Cardiac muscle cell (in vitro differentiated cells and primary cell): ENCODE data around the gene NATD1. TPM values are rescaled to one million over a fixed set of nuclear protein-coding genes. Genes with fewer than 3 reads are reported as not detected.

Experiments
- DNase-seq, 2 donors: peaks; one replicate each; pipeline versions ENCODE4 v3.0.0 to v3.0.0-alpha.2; 2010 to 2017; ENCODE audit warnings: low read depth in 1 of 2, low spot score in 1 of 2
- H3K27ac ChIP-seq: fragments of 200-600 bp; sonication (generic); 2 replicates; pipeline ENCODE4 v1.5.1; 2016
- H3K27me3 ChIP-seq: fragments of 200-600 bp; sonication (generic); 2 replicates; pipeline ENCODE4 v1.6.0; 2016; ENCODE audit warnings: control low read depth
- H3K36me3 ChIP-seq: fragments of 200-600 bp; sonication (generic); 2 replicates; pipeline ENCODE4 v1.5.1; 2016; ENCODE audit warnings: control low read depth
- H3K4me1 ChIP-seq: fragments of 200-600 bp; sonication (generic); 2 replicates; pipeline ENCODE4 v1.8.1; 2017; ENCODE audit warnings: low read depth, mild to moderate bottlenecking, mixed run types
- H3K4me3 ChIP-seq: fragments of 200-600 bp; sonication (generic); 2 replicates; pipeline ENCODE4 v1.5.1; 2016; ENCODE audit warnings: mild to moderate bottlenecking
- H3K9me3 ChIP-seq: fragments of 200-600 bp; sonication (generic); 2 replicates; pipeline ENCODE4 v1.5.1; 2017; ENCODE audit warnings: low read depth, mild to moderate bottlenecking, control low read depth
- polyA plus RNA-seq: library from polyadenylated mRNA; unstranded; fragments of >200 nt; fragmentation: Nextera tagmentation; extraction: Ambion mirVana; gene quantifications from 2 replicates; pipeline ENCODE4 v1.2.1, GENCODE V29; 2016
- total RNA-seq: library from RNA; depleted of rRNA; stranded (reverse); fragments of >200 nt; gene quantifications from 2 replicates; pipeline ENCODE4 v1.2.3, GENCODE V29; 2016
- TF ChIP-seq, protein P1 (sequence below): IDR thresholded peaks from 2 replicates; pipeline ENCODE4 v1.5.1; 2012; ENCODE audit warnings: low read depth, mild to moderate bottlenecking, low read length

The NATD1 gene
- total and polyA plus RNA-seq, 2 experiments from 2014 or later: 12.7 to 28.4 TPM

DNA sequence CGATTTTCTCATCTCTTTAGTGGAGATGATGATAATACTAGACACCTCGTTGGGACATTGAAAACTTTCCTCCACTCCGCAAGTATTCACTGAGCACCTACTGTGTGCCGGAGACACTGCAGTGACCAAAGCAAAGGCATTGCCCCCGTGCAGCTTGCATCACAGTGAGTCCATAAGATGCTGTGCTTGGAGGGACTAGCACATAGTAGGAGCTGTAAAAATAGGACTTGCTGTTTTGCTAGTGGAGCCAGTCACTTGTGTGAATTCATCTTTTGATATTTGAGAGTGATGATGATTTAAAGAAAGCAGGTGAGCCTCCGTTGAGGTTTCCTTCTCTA, 26.0 kb upstream of the NATD1 start:
- H3K27me3 ChIP-seq: peaks cover 4% of the 10 kb centered on the region
- no peak overlapping the region for H3K27ac ChIP-seq
- H3K4me1 ChIP-seq: peaks cover 5% of the 10 kb centered on the region
- no peak overlapping the region for H3K4me3 ChIP-seq
- no peaks in the 10 kb centered on the region for H3K36me3 ChIP-seq
- DNase-seq: no peak
- H3K9me3 ChIP-seq: no peaks in the 10 kb centered on the region
- TF ChIP-seq, protein P1, sequence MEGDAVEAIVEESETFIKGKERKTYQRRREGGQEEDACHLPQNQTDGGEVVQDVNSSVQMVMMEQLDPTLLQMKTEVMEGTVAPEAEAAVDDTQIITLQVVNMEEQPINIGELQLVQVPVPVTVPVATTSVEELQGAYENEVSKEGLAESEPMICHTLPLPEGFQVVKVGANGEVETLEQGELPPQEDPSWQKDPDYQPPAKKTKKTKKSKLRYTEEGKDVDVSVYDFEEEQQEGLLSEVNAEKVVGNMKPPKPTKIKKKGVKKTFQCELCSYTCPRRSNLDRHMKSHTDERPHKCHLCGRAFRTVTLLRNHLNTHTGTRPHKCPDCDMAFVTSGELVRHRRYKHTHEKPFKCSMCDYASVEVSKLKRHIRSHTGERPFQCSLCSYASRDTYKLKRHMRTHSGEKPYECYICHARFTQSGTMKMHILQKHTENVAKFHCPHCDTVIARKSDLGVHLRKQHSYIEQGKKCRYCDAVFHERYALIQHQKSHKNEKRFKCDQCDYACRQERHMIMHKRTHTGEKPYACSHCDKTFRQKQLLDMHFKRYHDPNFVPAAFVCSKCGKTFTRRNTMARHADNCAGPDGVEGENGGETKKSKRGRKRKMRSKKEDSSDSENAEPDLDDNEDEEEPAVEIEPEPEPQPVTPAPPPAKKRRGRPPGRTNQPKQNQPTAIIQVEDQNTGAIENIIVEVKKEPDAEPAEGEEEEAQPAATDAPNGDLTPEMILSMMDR: no peak

DNA sequence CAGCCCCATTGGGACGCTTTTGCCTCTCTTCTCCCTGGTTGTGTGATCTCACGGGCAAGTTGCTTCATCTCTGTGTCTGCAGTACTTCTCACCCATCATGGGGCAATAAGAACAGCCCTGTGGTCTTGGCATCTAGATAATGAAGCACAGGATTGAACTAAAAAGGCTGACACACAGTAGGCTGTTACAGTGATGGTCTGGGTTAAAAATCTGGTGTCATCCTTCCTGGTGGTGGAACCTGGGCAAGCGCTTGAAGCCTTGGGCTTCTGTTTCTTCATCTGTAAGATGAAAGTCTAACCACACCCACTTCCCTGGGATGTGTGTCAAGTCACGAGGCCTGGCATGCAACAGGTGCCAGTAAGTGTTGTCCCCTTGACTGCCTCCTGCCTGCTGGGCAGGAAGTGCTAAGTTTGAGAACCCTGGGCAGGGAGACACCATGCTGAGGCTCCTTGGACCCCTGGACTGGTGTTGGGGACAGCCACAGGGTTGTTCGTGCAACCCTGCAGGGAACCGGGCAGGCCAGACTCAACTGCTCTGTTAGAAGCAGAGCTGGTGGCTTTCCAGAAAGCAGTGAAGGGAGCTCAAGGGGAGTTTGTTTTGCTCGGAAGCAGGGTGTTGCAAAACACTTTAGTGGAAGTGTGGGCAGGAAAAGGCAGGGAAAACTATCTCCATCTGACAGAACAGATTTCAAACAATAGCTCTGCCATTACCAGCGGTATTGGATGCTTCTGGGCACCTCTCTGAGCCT, 25.4 kb upstream of the NATD1 start:
- H3K4me1 ChIP-seq: peaks cover 5% of the 10 kb centered on the region
- H3K27ac ChIP-seq: no peak overlapping the region
- H3K27me3 ChIP-seq: peaks cover 4% of the 10 kb centered on the region
- peak in 1 of 2 donors; percentile 74 for DNase-seq
- H3K9me3 ChIP-seq: no peaks in the 10 kb centered on the region
- H3K4me3 ChIP-seq: no peak overlapping the region
- TF ChIP-seq, protein P1: no peak
- H3K36me3 ChIP-seq: no peaks in the 10 kb centered on the region

DNA sequence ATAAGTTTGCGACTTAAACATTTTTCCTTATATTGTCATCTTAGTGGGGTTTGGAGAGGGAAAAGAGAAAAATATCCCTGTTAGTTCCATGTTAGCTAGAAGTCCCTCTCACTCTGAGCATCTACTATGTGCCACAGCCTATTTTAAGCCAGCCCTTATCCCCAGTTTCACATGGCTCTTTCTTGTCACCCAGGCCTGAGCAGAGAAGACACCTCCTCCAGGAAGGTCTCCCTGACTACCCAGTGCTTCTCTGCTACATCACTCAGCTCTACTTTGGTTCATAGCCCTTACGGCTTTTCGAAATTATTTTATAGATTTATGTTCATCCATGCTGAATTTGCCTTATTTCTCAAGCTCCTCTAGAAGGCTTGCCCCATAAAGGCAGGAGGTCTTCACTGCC, 24.1 kb upstream of the NATD1 start:
- Histone ChIP-seq H3K27me3 (peaks cover 4% of the 10 kb centered on the region), H3K36me3 (no peaks in the 10 kb centered on the region), H3K27ac (no peak overlapping the region), H3K4me1 (peaks cover 5% of the 10 kb centered on the region), H3K9me3 (no peaks in the 10 kb centered on the region), H3K4me3 (no peak overlapping the region)
- DNase-seq: no peak
- TF ChIP-seq, protein P1: no peak

DNA sequence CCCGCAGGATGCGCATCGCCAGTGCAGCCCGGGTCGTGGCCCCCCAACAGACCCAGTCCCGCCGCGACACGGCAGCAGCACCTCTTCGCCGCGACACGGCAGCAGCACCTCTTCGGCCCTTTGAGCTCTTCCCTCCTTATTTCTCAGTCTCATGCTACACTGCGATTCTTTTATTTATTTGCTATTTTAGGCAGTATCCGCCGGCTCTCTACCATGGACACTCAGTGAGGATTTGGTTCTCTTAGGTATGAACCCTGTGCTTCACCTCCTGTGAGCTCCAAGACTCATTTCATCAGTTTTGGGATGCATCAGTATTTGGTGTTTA, 23.0 kb upstream of the NATD1 start:
- TF ChIP-seq, protein P1: no peak
- H3K4me1 ChIP-seq: peaks cover 5% of the 10 kb centered on the region
- no peak overlapping the region for H3K27ac ChIP-seq
- peaks cover 4% of the 10 kb centered on the region for H3K27me3 ChIP-seq
- no peaks in the 10 kb centered on the region for H3K36me3 ChIP-seq
- no peak for DNase-seq
- H3K9me3 ChIP-seq: no peaks in the 10 kb centered on the region
- peak overlapping the region; percentile 33 for H3K4me3 ChIP-seq

DNA sequence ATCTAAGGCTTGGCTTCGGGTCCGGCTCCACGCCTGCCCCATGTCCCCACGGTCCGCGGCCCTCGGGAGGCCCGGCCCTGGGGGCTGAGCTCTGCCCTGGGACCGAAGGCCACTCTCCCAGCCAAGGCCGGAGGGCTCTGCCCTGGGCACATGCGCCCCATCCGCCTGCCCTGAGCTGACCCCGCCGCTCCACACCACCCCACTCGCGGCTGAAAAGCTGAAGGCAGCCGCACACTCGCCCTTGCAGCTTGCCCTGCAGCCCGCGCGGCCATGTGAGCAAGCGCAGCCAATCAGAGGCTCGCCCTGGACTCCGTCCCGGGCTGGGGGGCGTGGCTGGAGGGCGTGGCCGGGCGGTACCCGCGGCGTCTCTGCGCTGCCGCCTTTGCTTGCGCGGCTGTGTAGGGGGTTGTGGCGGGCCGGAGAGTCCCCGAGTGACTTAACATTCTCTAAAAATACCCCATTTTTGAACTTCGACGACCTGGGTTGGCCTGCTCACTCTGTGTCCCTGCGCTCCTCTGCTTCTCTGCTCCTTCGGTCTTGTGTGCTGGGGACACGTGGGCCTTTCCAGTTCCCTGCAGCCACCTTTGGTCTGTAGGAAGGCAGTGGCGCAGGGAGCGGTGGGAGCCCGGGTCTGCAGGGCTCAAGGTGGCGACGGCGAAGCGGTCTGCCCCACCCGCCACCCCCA, 22.5 kb upstream of the NATD1 start:
- TF ChIP-seq, protein P1: no peak
- H3K27ac ChIP-seq: no peak overlapping the region

More for the DNA sequence above, 22.5 kb upstream of the NATD1 start:
- Histone ChIP-seq H3K4me3 (peak overlapping the region; percentile 33), H3K4me1 (peaks cover 5% of the 10 kb centered on the region), H3K9me3 (no peaks in the 10 kb centered on the region), H3K36me3 (no peaks in the 10 kb centered on the region), H3K27me3 (peaks cover 4% of the 10 kb centered on the region)
- peak; percentile 85 to 95 for DNase-seq
